Occipital lobe (tissue), 2 donors: ENCODE measurements around the gene PRPF19. TPM values are rescaled to one million over a fixed set of nuclear protein-coding genes. Genes with fewer than 3 reads are reported as not detected.

ENCODE experiments used
- DNase-seq: peaks from one replicate; lab custom pipeline; 2025; lab: John Stamatoyannopoulos, UW
- total RNA-seq: library from RNA; depleted of rRNA; stranded (reverse); fragments of >200 nt; gene quantifications from one replicate; pipeline ENCODE4 v1.2.3, GENCODE V29; 2014

Gene PRPF19
- total RNA-seq, 1 donor from 2014 or later: 42.3 TPM

DNA sequence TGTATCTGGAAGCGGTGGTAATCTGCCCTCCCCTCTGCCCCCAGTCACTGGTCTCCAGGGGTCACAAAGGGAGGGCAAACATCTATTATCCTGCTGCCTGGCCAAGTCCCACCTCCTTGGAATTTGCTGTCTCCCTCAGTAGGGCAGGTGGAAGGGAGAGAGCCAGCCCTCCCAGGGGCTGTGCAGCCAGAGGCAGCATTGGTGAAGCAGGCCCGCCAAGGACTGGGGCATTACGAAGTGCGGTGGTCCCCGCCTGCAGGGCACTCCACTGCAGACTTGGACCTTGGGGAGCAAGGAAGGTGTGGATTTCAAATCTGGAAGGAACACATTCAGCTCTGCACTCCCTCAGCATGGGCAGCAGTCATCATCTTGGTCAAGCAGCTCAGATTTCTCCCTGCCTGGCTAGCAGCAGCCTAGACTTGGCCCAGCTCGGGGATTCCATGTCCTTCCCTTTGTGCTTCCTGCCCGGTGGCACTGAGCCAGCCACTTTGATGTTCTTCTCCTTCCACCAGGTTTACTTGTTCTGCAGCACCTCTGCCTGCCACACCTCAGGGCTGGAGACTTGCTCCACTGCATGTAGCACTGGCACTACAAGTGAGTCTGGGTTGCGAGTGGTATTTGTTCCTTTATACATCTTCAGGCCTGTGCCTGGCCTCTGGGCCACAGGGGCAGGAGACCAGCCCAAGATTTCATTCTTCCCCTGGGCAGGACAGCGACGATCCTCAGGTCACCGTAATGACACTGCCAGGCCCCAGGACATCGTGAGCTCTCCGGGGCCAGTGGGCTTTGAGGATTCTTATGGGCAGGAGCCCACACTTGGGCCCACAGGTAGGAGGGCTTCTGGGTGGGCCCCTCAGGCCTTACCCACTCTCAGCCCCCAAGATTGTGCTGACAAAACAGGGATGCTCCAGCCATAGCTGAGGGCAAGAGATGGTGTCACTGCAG is 31.7 kb downstream of the PRPF19 start:
- no peak for DNase-seq

DNA sequence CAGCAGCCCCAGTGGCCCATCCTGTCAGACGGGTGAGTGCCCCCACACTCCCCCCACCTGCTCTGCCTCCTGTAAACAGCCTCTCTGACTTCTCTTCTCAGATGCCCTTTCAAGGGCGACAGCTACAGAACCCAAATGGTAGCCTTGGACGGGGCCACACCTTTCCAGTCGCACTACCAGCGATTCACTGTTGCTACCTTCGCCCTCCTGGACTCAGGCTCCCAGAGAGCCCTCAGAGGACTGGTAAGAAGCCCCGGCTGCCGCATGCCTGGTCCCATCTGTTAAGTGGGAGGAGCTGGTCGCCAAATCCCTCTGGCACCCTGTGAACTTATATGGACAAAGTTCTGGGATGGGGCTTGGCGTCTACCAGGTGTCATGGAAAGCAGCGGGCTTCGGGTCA is 32.9 kb downstream of the PRPF19 start:
- no peak for DNase-seq

DNA sequence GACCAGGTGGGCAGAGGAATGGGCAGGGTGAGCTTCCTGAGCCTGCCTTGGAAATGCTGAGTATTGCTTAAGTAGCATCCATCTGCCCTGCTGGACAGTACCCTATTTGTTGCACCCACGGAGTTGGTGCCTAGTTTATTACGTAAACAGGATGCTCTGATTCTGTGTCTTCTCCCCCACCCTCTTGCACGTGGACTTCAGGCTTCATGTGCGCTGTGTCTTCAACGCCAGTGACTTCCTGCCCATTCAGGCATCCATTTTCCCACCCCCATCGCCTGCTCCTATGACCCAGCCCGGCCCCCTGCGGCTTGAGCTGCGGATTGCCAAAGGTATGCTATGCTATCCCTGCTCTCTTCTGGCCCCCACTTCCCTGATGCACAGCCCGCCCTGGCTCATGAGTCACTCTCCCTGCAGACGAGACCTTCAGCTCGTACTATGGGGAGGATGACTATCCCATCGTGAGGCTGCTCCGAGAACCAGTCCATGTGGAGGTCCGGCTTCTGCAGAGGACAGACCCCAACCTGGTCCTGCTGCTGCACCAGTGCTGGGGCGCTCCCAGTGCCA is 33.3 kb downstream of the PRPF19 start:
- no peak for DNase-seq

DNA sequence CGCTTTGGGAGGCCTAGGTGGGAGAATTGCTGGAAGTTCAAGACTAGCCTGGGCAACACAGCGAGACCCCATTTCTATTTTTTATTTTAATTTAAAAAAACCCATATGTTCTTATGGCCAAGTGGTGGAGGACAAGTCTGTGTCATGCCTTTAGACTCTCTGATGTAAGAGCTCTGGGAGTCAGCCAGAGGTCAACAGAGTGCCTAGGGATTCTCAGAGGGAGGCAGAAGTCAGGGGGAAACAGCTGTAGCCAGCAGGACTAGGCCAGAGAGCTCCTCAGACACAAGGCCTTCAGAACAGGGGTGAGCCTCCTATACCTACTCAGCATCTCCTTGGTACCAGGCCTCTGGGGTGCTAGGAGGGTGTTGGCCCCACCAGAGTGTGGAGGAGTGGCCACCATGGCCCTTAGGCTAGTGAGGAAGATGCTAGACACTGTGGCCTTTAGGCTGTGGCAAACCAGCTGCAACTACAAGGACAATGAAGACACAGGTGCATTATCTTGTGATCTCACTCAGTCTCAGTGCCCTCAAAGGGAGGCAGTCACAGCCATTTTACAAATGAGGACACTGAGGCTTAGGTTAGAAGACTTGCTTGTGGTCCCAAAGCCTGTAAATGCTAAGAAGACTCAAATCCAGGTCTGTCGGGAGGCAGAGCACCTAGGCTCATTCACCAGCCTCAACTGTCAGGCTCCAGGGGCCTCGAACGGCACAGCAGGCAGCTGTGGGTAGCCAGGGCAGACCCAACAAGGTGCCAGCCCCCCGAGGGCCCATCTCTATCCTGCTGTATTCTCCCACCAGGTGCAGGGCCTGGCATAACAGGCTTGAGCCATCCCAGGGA is 34.0 kb downstream of the PRPF19 start:
- no peak for DNase-seq

DNA sequence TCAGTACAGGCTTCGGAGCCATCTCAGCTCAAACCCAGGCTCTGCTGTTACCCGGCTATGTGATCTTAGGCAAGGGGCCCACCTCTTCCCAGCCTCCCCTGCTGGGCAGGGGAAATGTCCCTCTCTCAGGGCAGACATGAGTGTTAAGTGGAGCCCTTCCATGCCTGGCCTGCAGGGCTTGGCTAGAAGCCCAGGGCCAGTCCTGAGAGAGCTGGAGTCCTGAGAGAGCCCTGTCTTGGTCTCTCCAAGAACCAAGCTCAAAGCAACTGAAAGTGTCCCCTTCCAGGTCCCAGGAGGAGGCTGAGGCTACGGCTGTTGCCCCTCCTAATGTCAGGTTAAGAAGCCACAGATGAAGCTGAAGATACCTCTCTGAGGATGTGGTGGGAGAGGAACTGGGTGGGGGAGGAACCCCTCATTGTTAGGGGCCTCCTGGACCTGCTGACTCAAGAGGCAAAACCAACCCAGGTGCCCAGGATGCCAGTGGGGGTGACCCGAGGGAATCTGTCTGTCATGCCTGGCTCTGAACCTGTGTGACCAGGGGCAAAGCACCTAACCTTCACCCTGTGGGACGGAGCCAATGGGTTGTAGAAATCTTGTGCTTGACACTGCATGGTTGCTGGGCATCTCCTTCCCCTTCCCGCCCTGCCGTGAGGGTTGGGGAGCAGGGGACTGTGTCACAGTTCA is 34.9 kb downstream of the PRPF19 start:
- no peak for DNase-seq

DNA sequence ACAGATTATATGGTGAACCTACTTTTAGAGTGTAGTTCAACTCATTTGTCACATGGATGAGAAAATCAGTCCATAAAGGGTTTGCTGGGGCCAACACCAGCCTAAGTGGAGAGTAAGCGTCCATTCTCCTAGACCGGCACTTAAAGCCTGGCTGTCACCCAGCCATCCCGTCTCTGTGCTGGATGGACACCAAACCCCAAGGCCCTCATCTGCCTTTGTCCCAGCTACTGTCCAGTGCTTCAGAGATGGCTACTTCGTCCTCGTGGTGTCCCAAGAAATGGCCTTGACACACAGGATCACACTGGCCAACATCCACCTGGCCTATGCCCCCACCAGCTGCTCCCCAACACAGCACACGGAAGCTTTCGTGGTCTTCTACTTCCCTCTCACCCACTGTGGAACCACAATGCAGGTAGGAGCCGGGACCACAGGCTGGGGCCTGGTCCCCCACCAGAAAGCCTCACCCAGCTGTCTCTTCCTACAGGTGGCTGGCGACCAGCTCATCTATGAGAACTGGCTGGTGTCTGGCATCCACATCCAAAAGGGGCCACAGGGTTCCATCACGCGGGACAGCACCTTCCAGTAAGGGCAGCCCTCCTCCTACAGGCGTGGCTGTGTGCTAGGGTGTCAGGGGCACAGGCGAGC is 35.5 kb downstream of the PRPF19 start:
- no peak for DNase-seq

DNA sequence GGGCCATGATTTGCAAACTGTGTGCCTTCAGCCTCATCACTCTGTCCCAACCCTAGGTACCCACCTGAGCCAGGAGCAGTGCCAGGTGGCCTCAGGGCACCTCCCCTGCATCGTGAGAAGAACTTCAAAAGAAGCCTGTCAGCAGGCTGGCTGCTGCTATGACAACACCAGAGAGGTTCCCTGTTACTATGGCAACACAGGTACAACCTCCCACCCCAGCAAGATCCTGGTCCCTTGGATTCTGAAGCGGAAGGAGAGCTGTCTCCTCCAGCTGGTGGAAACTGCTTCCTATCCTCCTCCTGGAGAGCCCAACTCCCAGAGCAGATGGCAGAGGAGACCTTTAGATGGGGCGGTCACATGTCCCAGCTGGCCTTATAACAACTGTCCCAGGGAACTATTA is 36.1 kb downstream of the PRPF19 start:
- no peak for DNase-seq

DNA sequence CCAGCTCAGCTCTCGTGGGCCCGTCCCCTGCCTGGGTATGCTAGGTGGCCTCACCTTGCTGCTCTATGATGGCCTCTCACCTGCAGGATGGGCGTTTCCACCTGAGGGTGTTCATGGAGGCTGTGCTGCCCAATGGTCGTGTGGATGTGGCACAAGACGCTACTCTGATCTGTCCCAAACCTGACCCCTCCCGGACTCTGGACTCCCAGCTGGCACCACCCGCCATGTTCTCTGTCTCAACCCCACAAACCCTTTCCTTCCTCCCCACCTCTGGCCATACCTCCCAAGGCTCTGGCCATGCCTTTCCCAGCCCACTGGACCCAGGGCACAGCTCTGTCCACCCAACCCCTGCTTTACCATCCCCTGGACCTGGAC is 36.9 kb downstream of the PRPF19 start:
- no peak for DNase-seq

DNA sequence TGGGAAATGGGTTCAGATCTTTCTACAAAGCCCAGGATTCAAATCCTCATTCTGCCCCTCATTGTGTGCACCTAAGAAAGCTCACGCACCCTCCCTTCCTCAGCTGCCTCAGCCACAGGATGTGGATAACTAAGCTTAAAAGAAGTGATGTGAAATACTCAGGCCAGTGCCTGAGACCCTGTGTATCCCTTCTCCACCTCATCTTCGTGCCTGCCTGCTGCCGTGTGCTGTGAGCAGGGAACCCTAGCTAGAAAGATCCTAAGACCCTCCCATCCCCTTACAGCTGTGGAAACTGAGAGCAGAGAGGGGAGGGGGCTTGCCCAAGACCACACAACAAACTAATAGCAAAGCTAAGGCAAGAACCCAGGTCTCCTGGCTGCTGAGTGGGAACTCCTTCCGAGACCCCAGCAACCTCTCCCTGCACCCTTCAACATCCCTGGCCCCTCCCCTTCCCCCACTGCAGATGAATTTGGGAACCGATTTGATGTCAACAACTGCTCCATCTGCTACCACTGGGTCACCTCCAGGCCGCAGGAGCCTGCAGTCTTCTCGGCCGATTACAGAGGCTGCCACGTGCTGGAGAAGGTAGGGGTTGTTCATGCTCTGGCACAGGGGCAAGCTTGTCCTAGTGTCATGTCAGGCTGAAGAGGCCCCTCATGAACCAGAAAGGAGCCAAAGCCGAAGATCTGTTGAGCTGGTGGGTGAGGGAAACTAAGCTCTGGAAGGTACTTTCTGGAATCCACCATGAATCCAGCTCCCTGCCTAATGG is 37.5 kb downstream of the PRPF19 start:
- no peak for DNase-seq

DNA sequence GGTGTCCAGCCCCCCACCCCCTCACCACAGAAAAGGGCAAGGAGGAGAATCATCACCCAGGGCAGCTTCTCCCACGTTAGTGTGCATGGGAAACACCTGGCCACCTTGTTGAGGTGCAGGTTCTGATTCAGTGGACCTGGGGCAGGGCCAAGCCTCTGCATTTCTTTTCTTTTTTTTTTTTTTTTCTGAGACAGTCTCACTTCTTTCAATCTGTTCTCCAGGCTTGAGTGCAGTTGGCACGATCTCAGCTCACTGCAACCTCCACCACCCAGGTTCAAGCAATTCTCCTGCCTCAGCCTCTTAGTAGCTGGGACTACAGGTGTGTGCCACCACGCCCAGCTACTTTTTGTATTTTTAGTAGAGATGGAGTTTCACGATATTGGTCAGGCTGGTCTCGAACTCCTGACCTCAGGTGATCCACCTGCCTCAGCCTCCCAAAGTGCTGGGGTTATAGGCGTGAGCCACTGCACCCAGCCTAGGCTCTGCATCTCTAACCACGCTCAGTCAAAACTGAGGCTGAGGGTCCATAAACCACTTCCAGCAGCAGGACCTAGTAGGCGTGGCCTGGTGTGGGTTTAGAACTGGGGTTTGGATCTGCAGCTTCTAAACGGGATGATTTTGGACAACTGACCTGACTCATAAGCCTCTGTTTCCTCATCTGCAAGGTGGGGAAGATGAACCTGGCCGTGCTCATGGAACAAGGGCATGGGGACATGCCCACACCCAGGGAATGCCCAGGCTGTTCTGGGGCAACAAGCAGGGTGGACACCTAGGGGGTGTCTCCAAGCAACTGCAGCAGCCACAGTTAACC is 38.3 kb downstream of the PRPF19 start:
- no peak for DNase-seq

DNA sequence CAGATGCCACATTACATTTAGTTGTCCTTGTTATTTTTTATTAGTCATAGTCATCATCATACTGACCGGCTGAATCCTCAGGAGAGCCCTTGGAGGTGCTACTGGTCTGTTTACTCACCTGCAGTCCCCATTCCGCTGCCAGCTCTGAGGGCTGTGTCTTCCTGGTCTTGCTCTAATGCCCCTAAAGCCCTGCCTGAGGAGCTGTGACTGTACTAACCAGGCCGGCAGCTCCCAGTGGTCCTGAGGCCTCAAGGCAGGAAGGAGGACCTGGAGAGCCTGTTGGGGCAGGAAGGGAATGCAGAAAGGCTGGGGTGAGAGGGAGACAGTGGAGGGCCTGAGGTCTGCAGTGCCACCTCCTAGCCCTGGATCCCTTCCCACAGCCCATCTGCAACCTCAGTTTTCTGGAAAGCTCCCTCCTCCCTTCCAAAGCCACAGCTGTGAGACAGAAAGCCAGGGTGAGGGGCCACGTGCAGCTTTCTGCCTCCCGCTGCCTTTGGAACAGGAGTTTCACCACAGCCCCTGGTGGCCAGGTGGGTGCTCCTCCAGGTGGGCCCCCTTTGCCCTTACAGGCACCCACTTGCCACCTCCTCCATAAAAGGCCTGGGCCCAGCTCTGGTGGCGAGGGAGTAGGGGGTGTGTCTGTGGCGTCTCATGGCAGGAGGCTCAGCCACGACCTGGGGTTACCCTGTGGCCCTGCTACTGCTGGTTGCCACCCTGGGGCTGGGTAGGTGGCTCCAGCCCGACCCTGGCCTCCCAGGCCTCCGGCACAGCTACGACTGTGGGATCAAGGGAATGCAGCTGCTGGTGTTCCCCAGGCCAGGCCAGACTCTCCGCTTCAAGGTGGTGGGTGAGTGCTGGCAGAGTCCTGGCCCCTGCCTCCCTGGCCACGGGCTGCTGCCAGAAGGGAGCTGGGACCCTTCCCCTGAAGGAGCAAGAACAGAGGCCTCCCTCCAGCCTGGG is 39.2 kb downstream of the PRPF19 start, which contains the start of gene ZP1:
Gene ZP1 (plus strand): TSS at position 632 of the 960 bp plus-strand sequence. CDS start 20 bp downstream, at position 652.
- DNase-seq: no peak

DNA sequence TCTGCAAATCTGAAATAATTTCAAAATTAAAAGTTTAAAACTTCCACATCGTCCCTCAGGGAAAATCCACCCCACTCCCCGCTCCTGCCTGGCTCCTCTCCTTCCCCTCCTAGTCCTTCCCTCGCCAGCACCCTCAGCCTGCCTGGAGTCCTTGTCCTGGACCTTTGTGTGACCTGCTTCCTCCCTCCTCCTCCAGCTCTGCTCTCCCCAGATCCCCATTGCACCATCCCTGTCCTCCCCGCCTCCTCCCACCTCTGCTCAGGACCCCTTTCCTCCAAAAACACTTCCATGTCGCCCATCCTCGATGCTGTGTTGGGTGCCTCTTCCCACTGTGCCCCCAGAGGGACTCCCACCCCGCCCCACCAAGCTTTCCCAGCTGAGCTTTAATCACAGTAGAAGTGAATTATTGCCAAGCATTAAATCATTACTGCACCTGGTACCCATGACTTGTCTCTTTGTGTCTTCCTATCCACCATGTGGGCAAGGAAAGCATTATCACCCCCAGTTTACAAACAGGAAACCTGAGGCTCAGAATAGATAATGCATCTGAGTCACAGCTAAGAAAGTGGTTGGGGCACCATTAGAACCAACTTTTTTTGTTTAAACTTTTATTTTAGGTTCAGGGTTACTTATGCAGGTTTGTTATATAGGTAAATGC is 41.4 kb downstream of the PRPF19 start:
- no peak for DNase-seq

DNA sequence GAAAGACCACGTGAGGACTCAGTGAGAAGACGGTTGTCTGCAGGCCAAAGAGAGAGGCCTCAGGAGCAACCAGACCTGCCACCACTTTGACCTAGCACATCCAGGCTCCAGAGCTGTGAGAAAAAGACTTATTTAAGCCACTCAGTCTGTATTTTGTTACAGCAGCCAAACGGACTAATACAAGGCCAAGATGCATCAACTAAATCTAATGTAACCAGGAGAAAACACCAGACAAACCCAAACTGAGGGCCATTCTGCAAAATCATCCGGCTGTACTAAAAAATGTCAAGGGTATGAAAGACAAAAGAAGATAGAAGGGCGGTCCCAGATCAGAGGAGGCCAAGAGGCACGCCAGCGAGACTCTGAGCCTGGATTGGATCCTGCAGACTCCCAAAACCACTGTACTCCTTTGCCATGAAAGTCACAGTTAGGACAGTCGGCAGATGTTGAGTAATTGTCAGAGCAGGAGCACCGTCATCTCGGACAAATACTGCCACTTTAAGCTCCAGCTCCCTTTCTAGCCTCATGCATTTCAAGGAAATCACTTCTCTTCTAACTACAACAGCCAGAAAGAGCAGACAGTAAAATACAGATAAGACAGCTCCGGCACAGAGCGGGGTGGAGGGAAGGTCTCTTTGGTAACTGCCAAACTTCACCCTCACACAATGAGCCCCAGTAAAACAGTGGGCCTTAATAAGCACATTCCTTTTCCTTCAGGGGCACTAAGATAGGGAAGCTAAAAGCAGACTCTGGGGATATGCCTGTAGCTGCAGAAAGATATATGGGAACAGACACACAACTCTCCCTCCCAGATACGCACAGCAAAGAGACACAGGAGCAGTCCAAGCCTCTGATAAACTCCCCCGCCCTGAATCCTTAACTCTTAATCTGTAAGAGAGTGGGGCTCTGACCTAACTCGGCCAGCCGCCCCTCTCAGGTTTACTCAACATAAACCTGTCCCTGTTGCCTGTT is 42.5 kb downstream of the PRPF19 start:
- DNase-seq: no peak

DNA sequence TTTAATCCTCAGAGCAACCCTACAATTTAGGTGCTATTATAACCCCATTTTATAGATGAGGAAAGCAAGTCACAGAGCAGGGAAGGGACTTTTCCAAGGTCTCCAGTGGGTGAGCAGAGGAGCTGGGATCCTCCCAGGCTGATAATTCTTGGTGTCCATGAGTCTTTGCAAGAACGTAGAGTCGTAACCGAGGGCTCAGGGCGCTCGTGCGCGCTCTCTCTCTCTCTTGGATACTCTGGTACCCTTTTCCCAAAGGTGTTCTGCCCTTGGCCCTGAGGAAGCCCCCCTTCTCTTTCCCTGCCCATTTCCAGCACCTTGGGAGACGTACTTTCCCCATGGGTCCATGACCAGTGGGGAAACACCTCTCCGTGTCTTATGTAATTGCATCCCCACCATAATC is 44.2 kb downstream of the PRPF19 start:
- no peak for DNase-seq

DNA sequence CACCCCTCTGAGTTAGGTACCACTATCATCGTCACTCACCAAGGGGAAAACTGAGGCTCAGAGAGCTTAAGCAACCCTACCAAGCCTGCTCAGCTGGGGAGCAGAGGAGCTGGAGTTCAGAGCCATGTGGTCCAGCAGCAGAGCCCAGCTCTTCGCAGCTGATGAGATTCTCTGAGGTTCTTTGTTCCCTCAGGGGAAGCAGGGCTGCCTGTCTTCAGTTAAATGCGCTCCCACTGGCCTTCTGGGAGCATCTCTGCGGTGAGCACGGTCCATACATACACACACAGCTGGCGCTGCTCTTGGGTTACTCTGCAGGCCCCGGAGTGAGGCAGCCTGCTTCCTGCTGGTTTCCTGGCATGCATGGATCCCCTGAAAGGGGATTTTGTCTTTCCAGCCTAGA is 45.4 kb downstream of the PRPF19 start:
- no peak for DNase-seq

DNA sequence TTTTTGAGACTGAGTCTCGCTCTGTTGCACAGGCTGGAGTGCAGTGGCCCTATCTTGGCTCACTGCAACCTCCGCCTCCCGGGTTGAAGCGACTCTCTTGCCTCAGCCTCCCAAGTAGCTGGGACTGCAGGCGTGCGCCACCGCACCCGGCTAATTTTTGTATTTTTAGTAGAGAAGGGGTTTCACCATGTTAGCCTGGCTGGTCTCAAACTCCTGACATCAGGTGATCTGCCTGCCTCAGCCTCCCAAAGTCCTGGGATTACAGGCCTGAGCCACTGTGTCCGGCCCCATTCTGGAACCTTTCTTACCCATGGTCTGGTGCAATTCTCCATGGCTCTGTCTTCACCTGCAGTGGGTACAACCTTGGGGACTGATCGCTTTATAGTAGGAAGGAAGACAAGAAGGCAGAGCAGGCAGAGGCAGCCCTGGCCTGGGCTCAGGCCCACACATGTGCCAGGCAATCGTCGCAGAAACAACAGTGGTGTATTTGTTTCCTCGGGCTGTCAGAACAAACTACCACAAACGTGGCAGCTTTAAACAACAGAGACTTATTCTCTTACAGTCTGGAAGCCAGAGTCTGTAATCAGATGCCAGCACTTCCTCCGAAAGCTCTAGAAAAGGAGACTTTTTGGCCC is 46.7 kb downstream of the PRPF19 start:
- no peak for DNase-seq
